CD4-positive, alpha-beta T cell treated with Interleukin-21 for 1 hour (primary cell): Measurements from ENCODE around the gene SNTA1.
A peak's percentile ranks its signal among the peaks of the same experiment; 100 is the strongest.
"Not testable (repeated sequence)": the region's sequence is repeated elsewhere in the genome, so short reads cannot be mapped to it uniquely, and the experiment has no call there.

Experiments
- DNase-seq: peaks from one replicate; pipeline ENCODE4 v3.0.0-alpha.2; 2020

SNTA1 gene

GRCh38 chr20:33443512-33444239 is at the start of gene SNTA1:
SNTA1 (minus strand) TSS chr20:33443763; CDS start chr20:33443620, 143 bp downstream.
- peak; percentile 93 for DNase-seq

- no peak for DNase-seq
These were observed 47.5 kb upstream of the SNTA1 start for GRCh38 chr20:33490934-33491656.

DNA sequence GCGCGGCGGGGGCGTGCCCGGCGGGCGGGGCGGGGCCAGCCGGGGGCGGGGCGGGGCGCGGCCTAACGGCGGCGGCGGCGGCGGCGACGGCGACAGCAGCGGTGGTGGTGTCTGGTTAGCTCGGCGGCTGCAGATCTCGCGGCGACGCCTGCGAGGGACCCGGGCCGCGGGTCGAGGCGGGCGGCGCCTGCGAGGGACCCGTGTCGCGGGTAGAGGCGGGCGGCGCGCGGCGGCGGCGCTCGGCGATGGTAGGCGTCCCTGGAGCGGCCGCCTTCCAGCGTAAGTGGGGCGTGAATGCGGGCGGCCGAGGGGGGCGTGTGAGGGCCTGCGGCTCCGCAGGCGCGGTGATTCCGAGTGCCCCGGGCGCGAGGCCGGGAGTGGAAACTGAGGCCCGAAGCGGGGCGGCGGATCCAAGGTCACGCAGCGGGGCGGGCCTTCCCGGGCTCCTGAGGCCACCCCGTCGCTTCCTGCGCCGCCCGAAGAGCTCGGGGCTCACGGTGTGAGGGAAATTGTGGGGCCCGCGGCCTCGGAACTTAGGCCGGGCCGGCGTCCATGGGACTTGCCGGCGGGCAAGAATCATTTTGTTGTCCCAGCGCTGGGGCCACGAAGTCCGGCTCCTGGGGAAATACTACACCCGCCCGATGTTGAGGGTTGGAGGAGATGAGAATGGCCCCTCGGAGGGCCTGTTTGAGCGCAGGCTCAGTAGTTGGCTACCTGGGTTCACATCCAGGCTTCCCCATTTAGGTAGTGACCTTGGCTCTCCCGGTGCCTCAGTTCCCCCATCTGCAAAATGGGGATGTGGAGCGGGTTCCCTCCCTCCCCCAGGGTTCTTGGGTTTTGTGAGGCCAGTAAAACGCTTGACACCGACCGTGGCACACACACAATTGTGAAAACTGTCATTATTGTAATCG is 46.7 kb upstream of the SNTA1 start, which contains the start of gene CBFA2T2:
Gene CBFA2T2 (plus strand): TSS at position 74 of the 911 bp plus-strand sequence. CDS start 172 bp downstream, at position 246.
- DNase-seq, result no peak

GRCh38 chr20:33489495-33490022 is 46.0 kb upstream of the SNTA1 start:
- peak; percentile 99 for DNase-seq

- DNase-seq, result not testable (repeated sequence)
These were observed 45.3 kb upstream of the SNTA1 start for GRCh38 chr20:33488661-33489494.

GRCh38 chr20:33488201-33488600 is 44.6 kb upstream of the SNTA1 start:
- DNase-seq, result no peak

- not testable (repeated sequence) for DNase-seq
These were observed 39.6 kb upstream of the SNTA1 start for GRCh38 chr20:33483186-33483585.

DNA sequence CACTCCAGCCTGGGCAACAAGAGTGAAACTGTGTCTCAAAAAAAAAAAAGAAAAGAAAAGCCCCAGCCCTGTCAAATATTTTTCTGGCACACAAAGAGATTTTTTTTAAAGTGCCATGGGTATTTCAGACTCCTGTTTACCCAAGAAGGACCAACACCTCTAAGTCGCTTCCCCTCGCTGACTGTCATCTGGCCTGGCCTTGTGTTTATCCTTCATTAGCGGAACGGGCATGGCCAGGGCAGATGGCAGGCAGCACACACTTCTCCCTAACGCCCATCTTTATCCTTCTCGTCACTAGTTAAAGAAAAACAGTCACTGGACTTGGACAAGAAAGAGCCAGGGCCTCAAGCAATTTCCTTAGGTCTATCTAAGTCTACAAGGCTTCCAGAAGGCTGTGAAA is 39.0 kb upstream of the SNTA1 start:
- DNase-seq, result no peak

GRCh38 chr20:33481431-33481941 is 37.9 kb upstream of the SNTA1 start:
- no peak for DNase-seq

GRCh38 chr20:33480048-33480447 is 36.5 kb upstream of the SNTA1 start:
- no peak for DNase-seq

GRCh38 chr20:33477386-33478234 is 34.0 kb upstream of the SNTA1 start:
- DNase-seq, result no peak

- DNase-seq, result no peak
These were observed 32.0 kb upstream of the SNTA1 start for GRCh38 chr20:33475381-33476152.

DNA sequence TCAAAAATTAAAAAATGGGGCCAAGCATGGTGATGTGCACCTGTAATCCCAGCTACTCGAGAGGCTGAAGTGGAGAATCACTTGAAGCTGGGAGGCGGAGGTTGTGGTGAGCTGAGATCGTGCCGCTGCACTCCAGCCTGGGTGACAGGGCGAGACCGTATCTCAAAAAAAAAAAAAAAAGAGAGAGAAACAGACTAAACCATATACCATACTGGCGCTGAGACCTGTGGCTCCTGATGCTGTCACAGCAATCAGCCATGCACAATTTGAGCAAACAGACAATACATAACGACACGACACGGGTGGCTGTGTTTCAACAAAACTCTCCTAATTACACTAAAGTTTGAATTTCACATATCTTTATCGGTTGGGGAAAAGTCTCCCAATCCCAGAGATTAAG is 31.4 kb upstream of the SNTA1 start:
- no peak for DNase-seq

GRCh38 chr20:33474097-33474873 is 30.7 kb upstream of the SNTA1 start:
- DNase-seq, result no peak

GRCh38 chr20:33472868-33473435 is 29.4 kb upstream of the SNTA1 start:
- DNase-seq, result no peak

DNA sequence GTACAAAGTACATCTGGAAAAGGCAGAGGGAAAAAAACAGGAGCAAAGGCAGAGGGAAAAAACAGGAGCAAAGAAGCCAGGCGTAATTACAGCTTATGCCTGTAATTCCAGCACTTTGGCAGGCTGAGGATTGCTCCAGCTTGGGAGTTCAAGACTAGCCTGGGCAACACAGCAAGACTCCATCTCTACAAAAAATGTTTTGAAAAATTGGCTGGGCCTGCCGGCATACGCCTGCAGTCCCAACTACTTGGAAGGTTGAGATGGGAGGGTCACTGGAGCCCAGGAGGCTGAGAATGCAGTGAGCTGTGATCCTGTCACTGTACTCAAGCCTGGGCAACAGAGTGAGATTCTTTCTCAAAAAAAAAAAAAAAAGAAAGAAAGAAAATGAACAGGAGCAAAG is 27.3 kb upstream of the SNTA1 start:
- no peak for DNase-seq

GRCh38 chr20:33470457-33470856 is 26.9 kb upstream of the SNTA1 start:
- no peak for DNase-seq

DNA sequence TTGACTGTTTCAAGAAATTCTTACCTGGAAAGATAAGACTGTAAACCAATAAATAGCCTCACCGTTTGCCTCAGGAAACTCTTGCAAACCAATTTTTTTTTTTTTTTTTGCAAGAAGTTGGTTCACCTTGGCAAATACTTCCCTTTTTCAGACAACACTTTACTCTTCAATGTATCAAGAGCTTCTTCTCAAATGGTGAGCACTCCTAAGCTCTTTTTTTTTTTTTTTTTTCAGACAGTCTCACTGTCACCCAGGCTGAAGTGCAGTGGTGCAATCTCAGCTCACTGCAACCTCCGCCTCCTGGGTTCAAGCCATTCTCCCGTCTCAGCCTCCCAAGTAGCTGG is 22.7 kb upstream of the SNTA1 start:
- no peak for DNase-seq
